OCI-LY1 (cell line): Measurements from ENCODE around the gene SPATA20.

Experiments
- EZH2 ChIP-seq: fragments of 200-600 bp; sonication (generic), shearing (Covaris generic); IDR thresholded peaks from 2 replicates; pipeline ENCODE4 v1.8.0; 2017; ENCODE audit warnings: borderline replicate concordance, mixed run types, mild to moderate bottlenecking, antibody characterized with exemption, low read length, moderate library complexity, mixed read lengths
- TF ChIP-seq, protein P1 (sequence below): fragments of 200-600 bp; sonication (generic), shearing (Covaris generic); IDR thresholded peaks from 2 replicates; pipeline ENCODE4 v1.5.1; 2017; ENCODE audit warnings: mild to moderate bottlenecking, antibody characterized with exemption, low read length, moderate library complexity, mixed read lengths

DNA sequence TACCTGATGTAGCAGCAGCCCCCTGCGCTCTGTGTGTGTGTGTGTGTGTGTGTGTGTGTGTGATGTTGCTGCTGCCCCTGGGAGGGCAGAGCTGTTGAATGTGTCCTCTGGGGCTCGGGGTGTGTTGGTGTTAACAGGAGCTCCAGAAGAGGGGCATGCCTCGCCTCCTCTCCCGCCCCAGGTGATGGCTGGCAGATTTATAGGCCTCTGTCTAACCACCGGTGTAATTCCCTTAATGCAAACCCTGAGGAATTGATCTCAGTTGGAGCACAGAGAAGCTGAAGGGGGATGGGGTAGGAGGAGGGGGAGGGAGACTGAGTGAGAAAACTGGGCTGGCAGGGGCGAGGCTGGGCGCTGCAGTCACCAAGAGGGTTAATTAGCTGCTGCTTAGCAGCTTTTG, 23.6 kb downstream of the SPATA20 start:
- TF ChIP-seq, protein P1, sequence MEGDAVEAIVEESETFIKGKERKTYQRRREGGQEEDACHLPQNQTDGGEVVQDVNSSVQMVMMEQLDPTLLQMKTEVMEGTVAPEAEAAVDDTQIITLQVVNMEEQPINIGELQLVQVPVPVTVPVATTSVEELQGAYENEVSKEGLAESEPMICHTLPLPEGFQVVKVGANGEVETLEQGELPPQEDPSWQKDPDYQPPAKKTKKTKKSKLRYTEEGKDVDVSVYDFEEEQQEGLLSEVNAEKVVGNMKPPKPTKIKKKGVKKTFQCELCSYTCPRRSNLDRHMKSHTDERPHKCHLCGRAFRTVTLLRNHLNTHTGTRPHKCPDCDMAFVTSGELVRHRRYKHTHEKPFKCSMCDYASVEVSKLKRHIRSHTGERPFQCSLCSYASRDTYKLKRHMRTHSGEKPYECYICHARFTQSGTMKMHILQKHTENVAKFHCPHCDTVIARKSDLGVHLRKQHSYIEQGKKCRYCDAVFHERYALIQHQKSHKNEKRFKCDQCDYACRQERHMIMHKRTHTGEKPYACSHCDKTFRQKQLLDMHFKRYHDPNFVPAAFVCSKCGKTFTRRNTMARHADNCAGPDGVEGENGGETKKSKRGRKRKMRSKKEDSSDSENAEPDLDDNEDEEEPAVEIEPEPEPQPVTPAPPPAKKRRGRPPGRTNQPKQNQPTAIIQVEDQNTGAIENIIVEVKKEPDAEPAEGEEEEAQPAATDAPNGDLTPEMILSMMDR = no peak
- TF ChIP-seq EZH2 = no peak
